RWPE1 (cell line): ENCODE data around the gene SGTA.

ENCODE experiments used
- CTCF ChIA-PET: fragments of 350-600 bp; sonication (Branson Sonifier 250); formaldehyde crosslinking; extraction: SDS; loops from one replicate; lab custom pipeline; 2021; lab: Yijun Ruan, JAX
- POLR2A ChIA-PET: fragments of 400-600 bp; formaldehyde crosslinking; extraction: SDS; loops from one replicate; lab custom pipeline; 2020; ENCODE audit warnings: antibody characterized with exemption; ENCODE audit not compliant: low non-redundant PET; lab: Yijun Ruan, JAX
- DNase-seq: peaks from one replicate; pipeline ENCODE4 v3.0.0; 2012; ENCODE audit warnings: low spot score
- H3K27ac ChIP-seq: fragments of 450-650 bp; 2 replicates; pipeline ENCODE4 v1.5.1; 2017
- CTCF ChIP-seq: fragments of 450-650 bp; conservative IDR thresholded peaks from 2 replicates; pipeline ENCODE4 v1.5.1; 2017; ENCODE audit warnings: low read depth, mild to moderate bottlenecking

SGTA gene

GRCh38 chr19:2766594-2767372, 16.3 kb downstream of the SGTA start:
- TF ChIP-seq CTCF: no peak
- ChIA-PET POLR2A (no interaction called here), CTCF (no interaction called here)
- H3K27ac ChIP-seq: no peak overlapping the region
- no peak for DNase-seq

- ChIA-PET CTCF (interaction anchor here (0.7 kb wide), 1 partner anchor 323 kb away, joined by 7 read pairs; no protein-coding TSS in a partner anchor), POLR2A (no interaction called here)
- TF ChIP-seq CTCF: no peak
- no peak for DNase-seq
- no peak overlapping the region; the same call in 1 of the 2 replicates for H3K27ac ChIP-seq
Measured at GRCh38 chr19:2765376-2765775, 17.7 kb downstream of the SGTA start.

- no peak for TF ChIP-seq CTCF
- no peak for DNase-seq
- CTCF ChIA-PET: interaction anchor here (0.7 kb wide), 1 partner anchor 324 kb away, joined by 7 read pairs; no protein-coding TSS in a partner anchor
- H3K27ac ChIP-seq: no peak overlapping the region; the same call in 1 of the 2 replicates
- POLR2A ChIA-PET: no interaction called here
Measured at GRCh38 chr19:2764945-2765344, 18.1 kb downstream of the SGTA start.

GRCh38 chr19:2763687-2764086, 19.4 kb downstream of the SGTA start:
- no peak for DNase-seq
- no peak for TF ChIP-seq CTCF
- ChIA-PET CTCF (interaction anchor here (0.6 kb wide), 1 partner anchor 104 kb away, joined by 4 read pairs; no protein-coding TSS in a partner anchor), POLR2A (no interaction called here)
- no peak overlapping the region for H3K27ac ChIP-seq

GRCh38 chr19:2762783-2763496, 20.1 kb downstream of the SGTA start:
- DNase-seq: no peak
- no peak for TF ChIP-seq CTCF
- no peak overlapping the region for H3K27ac ChIP-seq
- ChIA-PET CTCF (no interaction called here), POLR2A (no interaction called here)
